ENCODE results near the gene ABCC8. TPM values are rescaled to one million over a fixed set of nuclear protein-coding genes. Genes with fewer than 3 reads are reported as not detected.

Gene ABCC8
- total RNA-seq, 4 donors from 2014 or later, result 0.23 to 1.9 (median 0.62) TPM; not detected in 1

DNA sequence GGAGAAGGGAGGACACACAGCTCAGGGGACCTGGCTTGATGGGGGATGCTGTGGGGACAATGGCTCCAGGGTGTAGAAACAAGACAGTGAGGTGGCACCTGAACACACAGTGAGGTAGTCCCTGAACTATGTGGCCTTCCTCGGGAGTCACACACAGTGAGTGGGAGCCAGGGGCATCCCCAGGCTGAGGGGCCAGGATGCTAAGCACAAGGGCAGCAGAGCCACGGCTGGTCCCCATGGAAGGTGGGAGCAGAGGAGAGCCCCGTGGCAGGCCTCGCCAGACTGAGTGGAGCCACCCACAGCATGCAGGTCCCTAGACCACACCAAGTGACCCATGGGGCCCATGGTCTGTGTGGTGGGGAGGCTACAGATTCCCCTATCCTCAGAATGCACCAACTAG lies 26.0 kb upstream of the ABCC8 start:
- no peaks in the 10 kb centered on the region for H3K9me3 ChIP-seq
- H3K36me3 ChIP-seq, result no peaks in the 10 kb centered on the region
- H3K27ac ChIP-seq, result no peak overlapping the region
- no peak for ATAC-seq
- H3K4me1 ChIP-seq, result peaks cover 0 to 7% (median 0%) of the 10 kb centered on the region in 3 donors
- no peaks in the 10 kb centered on the region for H3K27me3 ChIP-seq
- WGBS, 2 donors (ENCODE audit: low coverage in 1 of 2), result 73% methylated on average over 2 of the region's 4 CpGs; no CpG with 5 or more reads in 1 of the 2 donors
- no peak overlapping the region for H3K4me3 ChIP-seq
- TF ChIP-seq, protein P1, sequence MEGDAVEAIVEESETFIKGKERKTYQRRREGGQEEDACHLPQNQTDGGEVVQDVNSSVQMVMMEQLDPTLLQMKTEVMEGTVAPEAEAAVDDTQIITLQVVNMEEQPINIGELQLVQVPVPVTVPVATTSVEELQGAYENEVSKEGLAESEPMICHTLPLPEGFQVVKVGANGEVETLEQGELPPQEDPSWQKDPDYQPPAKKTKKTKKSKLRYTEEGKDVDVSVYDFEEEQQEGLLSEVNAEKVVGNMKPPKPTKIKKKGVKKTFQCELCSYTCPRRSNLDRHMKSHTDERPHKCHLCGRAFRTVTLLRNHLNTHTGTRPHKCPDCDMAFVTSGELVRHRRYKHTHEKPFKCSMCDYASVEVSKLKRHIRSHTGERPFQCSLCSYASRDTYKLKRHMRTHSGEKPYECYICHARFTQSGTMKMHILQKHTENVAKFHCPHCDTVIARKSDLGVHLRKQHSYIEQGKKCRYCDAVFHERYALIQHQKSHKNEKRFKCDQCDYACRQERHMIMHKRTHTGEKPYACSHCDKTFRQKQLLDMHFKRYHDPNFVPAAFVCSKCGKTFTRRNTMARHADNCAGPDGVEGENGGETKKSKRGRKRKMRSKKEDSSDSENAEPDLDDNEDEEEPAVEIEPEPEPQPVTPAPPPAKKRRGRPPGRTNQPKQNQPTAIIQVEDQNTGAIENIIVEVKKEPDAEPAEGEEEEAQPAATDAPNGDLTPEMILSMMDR (IDR thresholded peaks at IDR 0.05), result no peak
- TF ChIP-seq EP300 (IDR thresholded peaks at IDR 0.05) (no peak), POLR2A (IDR thresholded peaks at IDR 0.05) (no peak), POLR2AphosphoS5 (IDR thresholded peaks at IDR 0.05) (no peak)

GRCh38 chr11:17500673-17501072 lies 24.0 kb upstream of the ABCC8 start:
- Histone ChIP-seq H3K36me3 (no peaks in the 10 kb centered on the region), H3K4me1 (peaks cover 0 to 6% (median 0%) of the 10 kb centered on the region in 3 donors), H3K27me3 (no peaks in the 10 kb centered on the region), H3K27ac (no peak overlapping the region), H3K4me3 (no peak overlapping the region), H3K9me3 (no peaks in the 10 kb centered on the region)
- TF ChIP-seq, protein P1 (IDR thresholded peaks at IDR 0.05), result no peak
- TF ChIP-seq POLR2A (IDR thresholded peaks at IDR 0.05) (no peak), EP300 (IDR thresholded peaks at IDR 0.05) (no peak), POLR2AphosphoS5 (IDR thresholded peaks at IDR 0.05) (no peak)
- ATAC-seq, result no peak
- no CpG with 5 or more reads among the region's 12 CpGs for WGBS, 2 donors (ENCODE audit: low coverage in 1 of 2)

GRCh38 chr11:17498475-17498874 lies 21.8 kb upstream of the ABCC8 start:
- WGBS, 2 donors (ENCODE audit: low coverage in 1 of 2), result 58 to 70% methylated on average over 2 to 4 of the region's 5 CpGs
- Histone ChIP-seq H3K36me3 (no peaks in the 10 kb centered on the region), H3K4me3 (no peak overlapping the region), H3K27ac (no peak overlapping the region), H3K9me3 (no peaks in the 10 kb centered on the region), H3K27me3 (peaks cover 8% of the 10 kb centered on the region), H3K4me1 (no peaks in the 10 kb centered on the region)
- no peak for TF ChIP-seq EP300 (IDR thresholded peaks at IDR 0.05)
- no peak for TF ChIP-seq POLR2AphosphoS5 (IDR thresholded peaks at IDR 0.05)
- TF ChIP-seq, protein P1 (IDR thresholded peaks at IDR 0.05), result no peak
- ATAC-seq, result no peak

DNA sequence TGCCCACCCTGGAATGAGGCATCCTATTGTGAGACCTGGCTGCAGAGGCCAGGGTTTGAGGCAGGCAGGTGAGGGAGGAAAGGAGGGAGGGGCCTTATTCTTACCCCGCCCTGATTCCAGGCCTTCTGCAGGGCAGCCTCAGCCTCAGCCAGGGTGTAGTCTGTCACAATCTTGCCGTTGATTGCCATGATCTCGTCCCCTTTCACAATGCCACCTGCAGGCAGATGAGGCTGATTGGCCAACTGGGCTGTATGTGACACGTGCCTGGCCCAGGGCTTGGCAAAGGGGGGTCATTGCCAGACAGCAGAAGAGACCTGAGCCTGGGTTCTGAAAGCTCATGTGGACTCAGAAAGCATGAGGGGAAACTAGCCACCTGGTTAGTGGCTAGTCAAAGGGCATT lies 21.4 kb upstream of the ABCC8 start:
- Histone ChIP-seq H3K4me1 (no peaks in the 10 kb centered on the region), H3K27me3 (peaks cover 12% of the 10 kb centered on the region), H3K36me3 (no peaks in the 10 kb centered on the region), H3K27ac (no peak overlapping the region), H3K4me3 (no peak overlapping the region), H3K9me3 (no peaks in the 10 kb centered on the region)
- WGBS, 2 donors (ENCODE audit: low coverage in 1 of 2), result 56 to 90% methylated on average over 2 to 3 of the region's 4 CpGs
- TF ChIP-seq, protein P1 (IDR thresholded peaks at IDR 0.05), result no peak
- TF ChIP-seq EP300 (IDR thresholded peaks at IDR 0.05) (no peak), POLR2A (IDR thresholded peaks at IDR 0.05) (no peak), POLR2AphosphoS5 (IDR thresholded peaks at IDR 0.05) (no peak)
- ATAC-seq, result no peak

GRCh38 chr11:17496406-17496805 lies 19.8 kb upstream of the ABCC8 start:
- TF ChIP-seq POLR2A (IDR thresholded peaks at IDR 0.05), result no peak
- TF ChIP-seq EP300 (IDR thresholded peaks at IDR 0.05), result no peak
- TF ChIP-seq, protein P1 (IDR thresholded peaks at IDR 0.05), result no peak
- no peak for TF ChIP-seq POLR2AphosphoS5 (IDR thresholded peaks at IDR 0.05)
- no peaks in the 10 kb centered on the region for H3K36me3 ChIP-seq
- no peak for ATAC-seq
- H3K27ac ChIP-seq, result no peak overlapping the region
- 40 to 71% methylated on average over 2 to 4 of the region's 7 CpGs for WGBS, 2 donors (ENCODE audit: low coverage in 1 of 2)
- H3K9me3 ChIP-seq, result no peaks in the 10 kb centered on the region
- peaks cover 22% of the 10 kb centered on the region for H3K27me3 ChIP-seq
- H3K4me1 ChIP-seq, result no peaks in the 10 kb centered on the region
- no peak overlapping the region for H3K4me3 ChIP-seq
